GM21717 (cell line): ENCODE measurements around the gene BAG3.
"Not testable (repeated sequence)": the region's sequence is repeated elsewhere in the genome, so short reads cannot be mapped to it uniquely, and the experiment has no call there.

Experiments
- ATAC-seq: cut with Tn5 transposase; IDR thresholded peaks from one replicate; pipeline ENCODE4 v1.9.1; 2021; ENCODE audit warnings: mild to moderate bottlenecking, moderate library complexity; ENCODE audit not compliant: unreplicated experiment

The BAG3 gene

GRCh38 chr10:119650692-119651513 is at the start of gene BAG3:
Gene BAG3 (plus strand): TSS chr10:119651380. CDS start chr10:119651676, 296 bp downstream.
- peak; percentile 62 for ATAC-seq

DNA sequence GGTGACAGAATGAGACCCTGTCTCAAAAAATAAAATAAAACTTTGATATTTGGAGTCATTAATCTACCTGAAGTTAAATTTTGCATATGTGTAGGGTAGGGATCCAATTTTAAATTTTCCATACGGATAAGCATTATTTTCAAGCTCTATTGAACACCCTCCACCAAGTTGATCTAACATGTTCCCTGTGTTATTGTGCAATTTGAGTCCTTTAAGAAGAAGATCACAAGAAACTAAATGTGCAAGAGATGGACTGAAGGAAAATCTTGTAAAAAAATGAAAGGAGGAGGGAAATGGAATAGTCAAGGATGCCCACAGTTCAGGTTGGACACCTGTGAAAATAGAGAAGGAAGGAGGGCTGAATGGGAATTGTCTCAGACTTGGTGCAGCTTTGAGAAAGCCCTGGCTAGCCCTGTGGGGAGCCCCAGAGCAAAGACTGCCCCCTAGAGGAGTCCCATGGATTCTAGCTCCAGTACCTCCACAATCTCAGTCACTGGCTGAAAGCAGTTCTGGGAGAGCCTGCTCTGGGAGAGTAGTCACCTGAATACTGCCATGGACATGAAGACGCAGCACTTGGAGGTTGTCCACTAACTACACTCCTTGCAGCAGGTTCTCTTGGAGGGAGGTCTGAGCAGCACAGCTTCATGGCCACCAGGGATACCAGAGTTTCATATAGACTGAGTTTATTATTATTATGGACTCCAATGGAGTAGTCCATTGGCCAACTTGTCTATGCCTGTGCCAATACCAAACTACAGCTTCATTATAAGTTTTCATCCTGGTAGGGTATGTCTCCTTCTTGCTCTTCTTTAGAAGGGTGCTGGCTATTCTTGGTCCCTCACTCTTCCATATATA is 48.7 kb upstream of the BAG3 start:
- no peak for ATAC-seq

GRCh38 chr10:119604468-119604867 is 46.7 kb upstream of the BAG3 start:
- no peak for ATAC-seq

DNA sequence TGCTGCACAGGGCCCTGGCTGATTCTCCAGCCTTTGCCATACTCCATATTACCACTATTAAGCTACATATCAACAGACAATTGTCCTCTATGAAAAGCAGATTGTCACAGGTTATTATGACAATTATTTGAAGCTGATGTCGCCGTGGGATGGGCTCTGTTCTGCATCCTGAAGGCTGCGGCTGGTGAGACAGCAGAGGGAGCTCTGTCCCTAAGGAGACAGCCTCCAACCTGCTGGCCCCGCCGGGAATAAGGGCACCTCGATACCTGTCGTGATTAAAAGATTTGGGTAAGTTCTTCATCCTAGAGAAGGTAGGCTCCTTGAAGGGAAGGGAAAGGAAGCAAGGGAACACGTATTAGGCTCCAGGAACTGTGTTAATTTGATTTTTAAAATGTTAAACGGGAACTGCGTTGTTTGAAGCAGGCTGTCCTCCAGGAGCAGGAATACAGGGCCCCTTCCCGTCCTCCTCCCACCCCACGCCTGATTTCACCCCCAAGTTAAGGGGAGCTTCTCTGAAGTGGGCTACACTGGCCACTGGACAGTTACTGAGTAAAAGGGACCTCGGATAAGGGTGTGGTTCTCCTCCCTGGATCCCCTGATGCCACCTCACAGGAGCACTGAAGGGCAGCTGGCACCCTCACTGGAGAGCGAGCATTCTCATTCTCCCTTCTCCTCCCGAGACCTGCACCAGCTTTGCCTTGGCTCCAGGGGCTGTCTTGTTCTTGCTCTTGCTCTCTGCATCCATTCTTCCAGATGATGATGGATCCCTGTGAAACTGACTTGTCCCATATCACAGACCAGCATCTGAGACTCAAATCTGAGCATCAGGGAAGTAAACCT is 42.6 kb upstream of the BAG3 start:
- ATAC-seq = no peak

DNA sequence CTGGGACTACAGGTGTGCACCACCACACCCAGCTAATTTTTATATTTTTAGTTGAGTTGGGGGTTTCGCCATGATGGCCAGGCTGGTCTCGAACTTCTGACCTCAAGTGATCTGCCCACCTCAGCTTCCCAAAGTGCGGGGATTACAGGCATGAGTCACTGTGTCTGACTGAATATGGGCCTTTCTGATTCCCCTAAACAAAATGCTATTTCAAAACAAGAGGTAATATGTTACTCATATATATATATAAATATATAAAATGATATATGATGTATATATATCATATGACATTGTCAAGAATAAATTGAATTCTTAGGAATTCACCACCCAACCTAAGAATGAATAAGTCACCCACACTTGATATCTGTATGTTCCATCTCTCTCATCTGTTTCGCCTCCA is 41.7 kb upstream of the BAG3 start:
- no peak for ATAC-seq

DNA sequence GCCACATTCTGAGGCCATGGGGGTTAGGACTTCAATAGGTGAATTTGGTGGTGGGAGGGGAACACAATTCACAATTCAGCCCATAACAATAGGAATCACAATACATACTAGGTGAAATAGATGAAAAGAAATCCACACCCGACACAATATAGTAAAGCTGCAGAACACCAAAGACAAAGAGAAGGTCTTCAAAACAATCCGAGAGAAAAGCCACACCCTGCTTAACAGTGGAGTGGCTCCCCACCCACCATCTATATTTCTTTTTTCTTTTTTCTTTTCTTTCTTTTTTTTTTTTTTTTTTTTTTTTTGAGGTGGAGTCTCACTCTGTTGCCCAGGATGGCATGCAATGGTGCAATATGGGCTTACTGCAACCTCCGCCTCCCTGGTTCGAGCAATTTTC is 39.7 kb upstream of the BAG3 start:
- no peak for ATAC-seq

GRCh38 chr10:119613741-119614140 is 37.4 kb upstream of the BAG3 start:
- no peak for ATAC-seq

GRCh38 chr10:119614686-119615085 is 36.5 kb upstream of the BAG3 start:
- ATAC-seq = no peak

DNA sequence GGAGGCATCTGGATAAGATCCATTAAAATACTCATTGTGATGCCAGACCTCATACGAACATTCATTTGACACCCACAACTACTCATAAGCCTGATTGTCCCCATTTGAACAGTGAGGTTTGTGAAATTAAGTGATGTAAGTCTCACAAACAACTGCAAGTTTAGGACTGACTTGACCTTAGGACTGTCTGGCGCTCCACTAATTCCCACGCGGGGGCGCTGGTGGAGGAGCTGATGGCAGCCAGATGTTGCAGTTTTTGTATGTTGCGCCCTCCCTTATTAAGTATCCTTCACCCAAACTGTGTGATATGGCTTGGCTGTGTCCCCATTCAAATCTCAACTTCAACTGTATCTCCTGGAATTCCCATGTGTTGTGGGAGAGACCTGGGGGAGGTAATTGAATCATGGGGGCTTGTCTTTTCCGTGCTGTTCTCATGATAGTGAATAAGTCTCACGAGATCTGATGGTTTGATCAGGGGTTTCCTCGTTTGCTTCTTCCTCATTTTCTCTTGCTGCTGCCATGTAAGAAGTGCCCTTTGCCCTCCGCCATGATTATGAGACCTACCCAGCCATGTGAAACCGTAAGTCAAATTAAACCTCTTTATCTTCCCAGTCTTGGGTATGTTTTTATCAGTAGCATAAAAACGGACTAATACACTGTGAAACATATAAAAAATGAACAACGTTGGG is 34.2 kb upstream of the BAG3 start:
- ATAC-seq = no peak

DNA sequence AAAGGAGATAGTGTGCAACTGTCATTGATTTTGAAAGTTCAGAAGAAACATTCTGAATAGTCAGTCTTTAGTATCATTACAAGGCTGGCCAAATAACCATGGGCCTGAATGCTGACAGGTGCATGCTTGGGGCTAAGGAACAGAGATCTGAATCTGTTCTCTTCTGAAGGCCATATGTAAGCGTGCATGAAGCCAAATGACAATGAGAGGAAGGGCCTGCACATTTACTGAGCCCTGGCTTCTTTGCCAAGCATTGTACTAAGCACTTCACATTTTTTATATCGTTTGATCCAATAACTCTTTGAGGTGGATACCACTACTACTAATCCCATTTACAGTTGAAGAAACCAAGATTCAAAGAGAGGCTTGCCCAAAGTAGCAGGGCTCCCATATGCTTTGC is 32.0 kb upstream of the BAG3 start:
- ATAC-seq = no peak

GRCh38 chr10:119619811-119620210 is 31.4 kb upstream of the BAG3 start:
- not testable (repeated sequence) for ATAC-seq

DNA sequence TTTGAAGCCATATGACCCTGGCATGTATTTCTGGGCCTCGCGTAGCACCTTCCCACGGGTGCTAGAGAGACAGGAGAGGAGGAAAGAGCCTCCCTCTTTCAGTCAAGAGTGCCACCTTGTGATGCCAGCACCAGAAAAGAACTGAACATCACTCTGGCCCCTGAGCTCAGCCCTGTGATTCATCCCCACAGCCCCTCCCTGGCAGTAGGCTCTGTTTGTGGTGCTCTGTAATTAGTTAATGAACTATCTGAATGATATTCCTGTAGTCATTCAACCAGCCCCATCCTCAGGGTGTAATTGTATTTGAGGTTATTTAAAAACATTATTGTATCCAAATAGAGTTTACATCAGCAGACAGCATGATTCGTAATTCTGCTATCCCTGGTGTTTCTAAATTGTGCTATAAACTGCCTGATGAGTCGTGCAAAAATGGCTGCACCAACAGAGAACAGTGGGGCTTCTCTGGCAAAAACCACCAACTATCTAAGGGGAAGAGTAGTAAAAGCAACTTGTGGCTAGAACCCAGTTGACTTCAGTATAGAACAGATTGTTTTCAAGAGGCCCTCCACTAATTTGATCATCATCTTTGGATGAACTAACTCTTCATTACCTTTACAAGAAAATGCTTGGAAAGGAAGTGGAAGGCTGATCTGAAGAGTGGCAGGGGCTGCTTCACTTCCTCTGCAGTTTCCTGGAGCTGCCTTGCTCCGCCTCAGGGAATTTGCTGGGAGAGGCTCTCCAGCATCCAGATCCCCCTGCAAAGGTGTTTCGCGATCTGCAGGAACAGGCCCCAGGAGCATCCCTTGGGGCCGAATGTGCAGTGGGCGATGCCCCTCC is 30.7 kb upstream of the BAG3 start:
- ATAC-seq = no peak

GRCh38 chr10:119621078-119621384 is 30.1 kb upstream of the BAG3 start:
- ATAC-seq = no peak

DNA sequence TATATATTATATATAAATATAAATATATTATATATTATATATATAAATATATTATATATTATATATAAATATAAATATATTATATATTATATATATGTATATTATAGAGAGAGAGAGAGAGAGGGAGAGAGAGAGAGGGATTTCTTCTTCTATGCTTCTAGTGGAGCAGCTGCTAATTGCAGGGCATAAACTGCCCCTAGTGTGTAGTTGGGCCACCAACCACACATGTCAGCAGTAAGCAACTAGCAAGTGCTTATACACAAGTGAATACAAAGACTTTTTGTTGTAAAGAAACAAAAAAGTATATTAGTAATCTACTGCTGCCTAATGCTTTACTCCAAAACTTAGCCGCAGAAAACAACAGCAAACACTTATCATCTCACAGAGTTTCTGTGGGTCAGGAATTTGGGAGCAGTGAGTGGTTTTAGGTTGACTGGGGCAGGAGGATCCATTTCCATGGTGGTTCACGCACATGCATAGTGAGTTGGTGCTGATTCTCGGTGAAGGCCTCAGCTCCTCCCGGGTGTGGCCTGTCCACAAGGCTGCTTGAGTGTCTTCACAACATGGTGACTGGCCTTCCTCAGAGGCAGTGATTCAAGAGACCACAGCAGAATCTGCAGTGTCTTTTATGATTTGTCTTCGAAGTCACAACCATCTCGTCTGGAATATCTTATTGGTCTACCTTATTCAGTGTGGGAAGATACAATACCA is 25.5 kb upstream of the BAG3 start:
- ATAC-seq = no peak

GRCh38 chr10:119630300-119630699 is 20.9 kb upstream of the BAG3 start:
- no peak for ATAC-seq

GRCh38 chr10:119633538-119634218 is 17.5 kb upstream of the BAG3 start:
- no peak for ATAC-seq

- no peak for ATAC-seq
Observed at GRCh38 chr10:119634219-119634544, 17.0 kb upstream of the BAG3 start.

- ATAC-seq = no peak
Observed at GRCh38 chr10:119637631-119638030, 13.5 kb upstream of the BAG3 start.

DNA sequence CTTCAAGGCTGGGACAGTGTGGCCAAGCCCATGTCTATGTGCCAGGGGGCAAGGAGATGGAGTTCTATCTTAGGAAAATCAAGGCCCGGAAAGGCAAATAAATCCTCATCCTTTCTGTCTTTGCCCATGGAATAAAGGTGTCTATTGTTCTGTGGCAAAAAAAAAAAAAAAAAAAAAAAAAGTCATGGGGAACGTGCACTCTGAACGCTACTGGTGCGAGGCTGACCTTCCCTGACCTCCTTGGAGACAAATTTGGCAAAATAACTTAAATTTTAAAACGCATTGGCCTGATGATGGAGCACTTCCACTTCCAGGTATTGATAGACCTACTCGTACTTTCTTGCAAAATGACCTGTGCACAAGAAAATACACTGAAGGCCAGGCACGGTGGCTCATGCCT is 12.2 kb upstream of the BAG3 start:
- ATAC-seq = no peak
